ENCODE data around the gene GJC1.

GJC1 gene

GRCh38 chr17:44782326-44782850 is 47.7 kb downstream of the GJC1 start:
- Histone ChIP-seq H3K4me3 (ENCODE audit: low read depth, low read length) (no peak overlapping the region), H3K9ac (ENCODE audit: low read length) (no peak overlapping the region), H3K9me3 (ENCODE audit: control insufficient read depth, insufficient read depth, low read depth, low read length) (no peaks in the 10 kb centered on the region), H3K36me3 (ENCODE audit: control insufficient read depth, insufficient read depth, low read length) (no peaks in the 10 kb centered on the region), H3K4me1 (ENCODE audit: control insufficient read depth, insufficient read depth, low read length) (peaks cover 32% of the 10 kb centered on the region), H3K27me3 (ENCODE audit: control insufficient read depth, insufficient read depth, low read length) (peaks cover 8% of the 10 kb centered on the region), H3K27ac (ENCODE audit: low read depth, low read length) (no peak overlapping the region)

GRCh38 chr17:44781551-44782325 is 48.3 kb downstream of the GJC1 start:
- Histone ChIP-seq H3K36me3 (ENCODE audit: control insufficient read depth, insufficient read depth, low read length) (no peaks in the 10 kb centered on the region), H3K4me1 (ENCODE audit: control insufficient read depth, insufficient read depth, low read length) (peaks cover 32% of the 10 kb centered on the region), H3K9ac (ENCODE audit: low read length) (no peak overlapping the region), H3K4me3 (ENCODE audit: low read depth, low read length) (no peak overlapping the region), H3K9me3 (ENCODE audit: control insufficient read depth, insufficient read depth, low read depth, low read length) (no peaks in the 10 kb centered on the region), H3K27me3 (ENCODE audit: control insufficient read depth, insufficient read depth, low read length) (peaks cover 14% of the 10 kb centered on the region), H3K27ac (ENCODE audit: low read depth, low read length) (no peak overlapping the region)

GRCh38 chr17:44780845-44781480 is 49.1 kb downstream of the GJC1 start:
- Histone ChIP-seq H3K27me3 (ENCODE audit: control insufficient read depth, insufficient read depth, low read length) (peaks cover 22% of the 10 kb centered on the region), H3K4me1 (ENCODE audit: control insufficient read depth, insufficient read depth, low read length) (peaks cover 36% of the 10 kb centered on the region), H3K4me3 (ENCODE audit: low read depth, low read length) (no peak overlapping the region), H3K9ac (ENCODE audit: low read length) (no peak overlapping the region), H3K36me3 (ENCODE audit: control insufficient read depth, insufficient read depth, low read length) (no peaks in the 10 kb centered on the region), H3K27ac (ENCODE audit: low read depth, low read length) (no peak overlapping the region), H3K9me3 (ENCODE audit: control insufficient read depth, insufficient read depth, low read depth, low read length) (no peaks in the 10 kb centered on the region)

- peaks cover 36% of the 10 kb centered on the region for H3K4me1 ChIP-seq (ENCODE audit: control insufficient read depth, insufficient read depth, low read length)
Measured at GRCh38 chr17:44780161-44780560, 49.9 kb downstream of the GJC1 start.

GRCh38 chr17:44779211-44780025 is 50.7 kb downstream of the GJC1 start:
- no peaks in the 10 kb centered on the region for H3K9me3 ChIP-seq (ENCODE audit: control insufficient read depth, insufficient read depth, low read depth, low read length)
- no peak overlapping the region for H3K27ac ChIP-seq (ENCODE audit: low read depth, low read length)
- peaks cover 39% of the 10 kb centered on the region for H3K4me1 ChIP-seq (ENCODE audit: control insufficient read depth, insufficient read depth, low read length)
- no peaks in the 10 kb centered on the region for H3K36me3 ChIP-seq (ENCODE audit: control insufficient read depth, insufficient read depth, low read length)
- peaks cover 22% of the 10 kb centered on the region for H3K27me3 ChIP-seq (ENCODE audit: control insufficient read depth, insufficient read depth, low read length)
- H3K9ac ChIP-seq (ENCODE audit: low read length) = peak overlapping the region; percentile 65
- H3K4me3 ChIP-seq (ENCODE audit: low read depth, low read length) = peak overlapping the region; percentile 63

More at GRCh38 chr17:44780161-44780560, 49.9 kb downstream of the GJC1 start:
- Histone ChIP-seq H3K9ac (ENCODE audit: low read length) (no peak overlapping the region), H3K27me3 (ENCODE audit: control insufficient read depth, insufficient read depth, low read length) (peaks cover 22% of the 10 kb centered on the region), H3K36me3 (ENCODE audit: control insufficient read depth, insufficient read depth, low read length) (no peaks in the 10 kb centered on the region), H3K9me3 (ENCODE audit: control insufficient read depth, insufficient read depth, low read depth, low read length) (no peaks in the 10 kb centered on the region), H3K27ac (ENCODE audit: low read depth, low read length) (no peak overlapping the region), H3K4me3 (ENCODE audit: low read depth, low read length) (no peak overlapping the region)

GRCh38 chr17:44778656-44779210 is 51.4 kb downstream of the GJC1 start:
- Histone ChIP-seq H3K9me3 (ENCODE audit: control insufficient read depth, insufficient read depth, low read depth, low read length) (no peaks in the 10 kb centered on the region), H3K27me3 (ENCODE audit: control insufficient read depth, insufficient read depth, low read length) (peaks cover 22% of the 10 kb centered on the region), H3K27ac (ENCODE audit: low read depth, low read length) (no peak overlapping the region), H3K9ac (ENCODE audit: low read length) (no peak overlapping the region), H3K4me3 (ENCODE audit: low read depth, low read length) (peak overlapping the region; percentile 63), H3K4me1 (ENCODE audit: control insufficient read depth, insufficient read depth, low read length) (peaks cover 42% of the 10 kb centered on the region), H3K36me3 (ENCODE audit: control insufficient read depth, insufficient read depth, low read length) (no peaks in the 10 kb centered on the region)

GRCh38 chr17:44777394-44778348 is 52.4 kb downstream of the GJC1 start:
- no peak overlapping the region for H3K27ac ChIP-seq (ENCODE audit: low read depth, low read length)
- H3K36me3 ChIP-seq (ENCODE audit: control insufficient read depth, insufficient read depth, low read length) = no peaks in the 10 kb centered on the region
- H3K9ac ChIP-seq (ENCODE audit: low read length) = no peak overlapping the region
- H3K9me3 ChIP-seq (ENCODE audit: control insufficient read depth, insufficient read depth, low read depth, low read length) = no peaks in the 10 kb centered on the region
- peaks cover 22% of the 10 kb centered on the region for H3K27me3 ChIP-seq (ENCODE audit: control insufficient read depth, insufficient read depth, low read length)
- no peak overlapping the region for H3K4me3 ChIP-seq (ENCODE audit: low read depth, low read length)
- peaks cover 41% of the 10 kb centered on the region for H3K4me1 ChIP-seq (ENCODE audit: control insufficient read depth, insufficient read depth, low read length)

- Histone ChIP-seq H3K4me1 (ENCODE audit: control insufficient read depth, insufficient read depth, low read length) (peaks cover 32% of the 10 kb centered on the region), H3K36me3 (ENCODE audit: control insufficient read depth, insufficient read depth, low read length) (no peaks in the 10 kb centered on the region), H3K9me3 (ENCODE audit: control insufficient read depth, insufficient read depth, low read depth, low read length) (no peaks in the 10 kb centered on the region), H3K27me3 (ENCODE audit: control insufficient read depth, insufficient read depth, low read length) (peaks cover 22% of the 10 kb centered on the region), H3K27ac (ENCODE audit: low read depth, low read length) (no peak overlapping the region), H3K9ac (ENCODE audit: low read length) (no peak overlapping the region), H3K4me3 (ENCODE audit: low read depth, low read length) (peak overlapping the region; percentile 54; the same call in 1 of the 2 replicates)
Measured at GRCh38 chr17:44776628-44777393, 53.3 kb downstream of the GJC1 start.

GRCh38 chr17:44775838-44776621 is 54.1 kb downstream of the GJC1 start:
- Histone ChIP-seq H3K4me3 (ENCODE audit: low read depth, low read length) (peak overlapping the region; percentile 54), H3K27ac (ENCODE audit: low read depth, low read length) (no peak overlapping the region), H3K4me1 (ENCODE audit: control insufficient read depth, insufficient read depth, low read length) (peaks cover 25% of the 10 kb centered on the region), H3K9ac (ENCODE audit: low read length) (peak overlapping the region; percentile 9), H3K36me3 (ENCODE audit: control insufficient read depth, insufficient read depth, low read length) (no peaks in the 10 kb centered on the region), H3K27me3 (ENCODE audit: control insufficient read depth, insufficient read depth, low read length) (peaks cover 22% of the 10 kb centered on the region), H3K9me3 (ENCODE audit: control insufficient read depth, insufficient read depth, low read depth, low read length) (no peaks in the 10 kb centered on the region)
